Lower lobe of right lung (tissue), 2 donors: ENCODE measurements around the gene PDRG1. TPM values are rescaled to one million over a fixed set of nuclear protein-coding genes. Genes with fewer than 3 reads are reported as not detected.

Experiments used
- ATAC-seq, 2 donors: fragments of 200-7000 bp; cut with Tn5 transposase; one replicate each; pipeline ENCODE4 v1.9.1; 2020 to 2022; ENCODE audit warnings: mild to moderate bottlenecking in 2 of 2, moderate library complexity in 2 of 2
- DNase-seq: peaks from one replicate; pipeline ENCODE4 v3.0.0-alpha.2; 2020
- H3K27ac ChIP-seq: fragments of 200-600 bp; one replicate; pipeline ENCODE4 v1.8.0; 2022
- H3K27me3 ChIP-seq: fragments of 200-600 bp; one replicate; pipeline ENCODE4 v1.8.0; 2022; ENCODE audit warnings: low read depth
- H3K36me3 ChIP-seq: fragments of 200-600 bp; one replicate; pipeline ENCODE4 v1.8.0; 2022; ENCODE audit warnings: mild to moderate bottlenecking
- H3K4me1 ChIP-seq: fragments of 200-600 bp; one replicate; pipeline ENCODE4 v1.8.0; 2022
- H3K4me3 ChIP-seq: fragments of 200-600 bp; one replicate; pipeline ENCODE4 v1.8.0; 2022; ENCODE audit warnings: mild to moderate bottlenecking
- H3K9me3 ChIP-seq: fragments of 200-600 bp; one replicate; pipeline ENCODE4 v1.8.0; 2022
- intact Hi-C: fragments of 100-400 bp; cut with DNase I; formaldehyde crosslinking; loops from one replicate; pipeline ENCODE4 v1.11.0; 2022
- total RNA-seq: library from RNA; stranded (reverse); fragmentation: NEBNext Ultra II Directional; extraction: Animal tissue kit (Norgen Biotek cat#: 25700); gene quantifications from one replicate; pipeline ENCODE4 v1.2.1, GENCODE V29; 2021
- TF ChIP-seq, protein P1 (sequence below): fragments of 200-600 bp; IDR thresholded peaks from one replicate; pipeline ENCODE4 v1.8.0; 2022; ENCODE audit warnings: antibody characterized with exemption, mild to moderate bottlenecking
- donor health status: DM: no; HTN: yes; CAD: no; lungs with severe emphysema.

PDRG1 gene
- total RNA-seq, 1 donor from 2014 or later = 9.4 TPM

DNA sequence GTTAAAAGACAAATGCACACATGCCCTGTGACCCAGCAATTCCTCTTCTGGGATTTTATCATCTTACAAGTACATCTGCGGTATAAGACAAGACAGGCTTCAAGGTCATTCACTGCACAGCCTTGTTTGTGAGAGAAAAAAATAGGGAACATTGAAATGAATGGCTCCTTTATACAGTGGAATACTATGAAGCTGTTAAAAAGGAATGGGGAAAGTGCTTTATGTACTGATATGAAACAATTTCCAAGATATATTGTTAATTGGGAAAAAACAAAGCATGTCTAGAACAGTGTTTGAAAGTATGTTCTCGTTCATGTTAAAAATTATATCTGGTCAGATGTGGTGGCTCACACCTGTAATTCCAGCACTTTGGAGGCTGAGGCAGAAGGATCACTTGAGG is 25.4 kb downstream of the PDRG1 start:
- no peaks in the 10 kb centered on the region for H3K36me3 ChIP-seq
- TF ChIP-seq, protein P1, sequence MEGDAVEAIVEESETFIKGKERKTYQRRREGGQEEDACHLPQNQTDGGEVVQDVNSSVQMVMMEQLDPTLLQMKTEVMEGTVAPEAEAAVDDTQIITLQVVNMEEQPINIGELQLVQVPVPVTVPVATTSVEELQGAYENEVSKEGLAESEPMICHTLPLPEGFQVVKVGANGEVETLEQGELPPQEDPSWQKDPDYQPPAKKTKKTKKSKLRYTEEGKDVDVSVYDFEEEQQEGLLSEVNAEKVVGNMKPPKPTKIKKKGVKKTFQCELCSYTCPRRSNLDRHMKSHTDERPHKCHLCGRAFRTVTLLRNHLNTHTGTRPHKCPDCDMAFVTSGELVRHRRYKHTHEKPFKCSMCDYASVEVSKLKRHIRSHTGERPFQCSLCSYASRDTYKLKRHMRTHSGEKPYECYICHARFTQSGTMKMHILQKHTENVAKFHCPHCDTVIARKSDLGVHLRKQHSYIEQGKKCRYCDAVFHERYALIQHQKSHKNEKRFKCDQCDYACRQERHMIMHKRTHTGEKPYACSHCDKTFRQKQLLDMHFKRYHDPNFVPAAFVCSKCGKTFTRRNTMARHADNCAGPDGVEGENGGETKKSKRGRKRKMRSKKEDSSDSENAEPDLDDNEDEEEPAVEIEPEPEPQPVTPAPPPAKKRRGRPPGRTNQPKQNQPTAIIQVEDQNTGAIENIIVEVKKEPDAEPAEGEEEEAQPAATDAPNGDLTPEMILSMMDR = no peak
- no peak overlapping the region for H3K27ac ChIP-seq
- no peaks in the 10 kb centered on the region for H3K4me1 ChIP-seq
- DNase-seq (no peak), ATAC-seq (no peak)
- H3K27me3 ChIP-seq = no peaks in the 10 kb centered on the region
- intact Hi-C loops = no loop called here
- H3K9me3 ChIP-seq = no peaks in the 10 kb centered on the region
- no peak overlapping the region for H3K4me3 ChIP-seq

DNA sequence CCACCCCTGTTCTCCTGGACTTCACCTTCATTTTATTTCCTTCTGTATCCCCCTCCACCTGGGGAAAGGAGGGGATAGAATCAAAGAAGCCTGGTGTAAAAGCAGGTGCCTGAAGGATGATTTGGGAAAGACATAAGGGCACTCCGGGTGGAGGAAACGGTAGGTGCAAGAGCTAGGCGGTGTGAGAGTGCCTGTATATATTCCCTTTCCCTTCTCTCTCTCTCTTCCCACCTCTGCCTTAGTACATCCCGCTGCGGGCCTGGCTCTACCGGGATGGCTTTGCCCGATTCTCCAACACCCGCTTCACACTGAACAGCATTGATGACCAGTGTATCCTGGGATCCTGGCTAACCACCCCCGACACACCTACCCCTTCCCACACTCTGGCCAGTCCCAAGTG is 26.2 kb downstream of the PDRG1 start:
- Histone ChIP-seq H3K9me3 (no peaks in the 10 kb centered on the region), H3K4me3 (no peak overlapping the region), H3K36me3 (no peaks in the 10 kb centered on the region), H3K27me3 (no peaks in the 10 kb centered on the region), H3K27ac (no peak overlapping the region), H3K4me1 (no peaks in the 10 kb centered on the region)
- peak in 1 of 2 donors; percentile 9 for ATAC-seq
- TF ChIP-seq, protein P1 = no peak
- DNase-seq = no peak
- intact Hi-C loops = no loop called here

DNA sequence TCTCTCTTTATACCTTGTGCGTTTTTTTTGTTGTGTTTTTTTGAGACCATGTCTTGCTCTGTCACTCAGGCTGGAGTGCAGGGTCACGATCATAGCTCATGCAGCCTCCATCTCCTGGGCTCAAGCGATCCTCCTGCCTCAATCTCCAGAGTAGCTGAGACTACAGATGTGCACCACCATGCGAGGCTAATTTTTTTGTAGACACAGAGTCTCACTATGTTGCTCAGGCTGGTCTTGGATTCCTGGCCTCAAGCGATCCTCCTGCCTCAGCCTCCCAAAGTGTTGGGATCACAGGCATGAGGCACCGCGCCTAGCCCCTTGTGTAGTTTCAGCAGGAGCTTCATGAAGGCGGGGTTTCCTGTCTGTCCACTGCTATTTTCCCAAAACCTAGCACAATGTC is 27.3 kb downstream of the PDRG1 start:
- Histone ChIP-seq H3K9me3 (no peaks in the 10 kb centered on the region), H3K4me1 (no peaks in the 10 kb centered on the region), H3K27ac (no peak overlapping the region), H3K36me3 (no peaks in the 10 kb centered on the region), H3K27me3 (peaks cover 3% of the 10 kb centered on the region), H3K4me3 (no peak overlapping the region)
- no peak for ATAC-seq
- TF ChIP-seq, protein P1 = no peak
- no peak for DNase-seq
- intact Hi-C loops = no loop called here

DNA sequence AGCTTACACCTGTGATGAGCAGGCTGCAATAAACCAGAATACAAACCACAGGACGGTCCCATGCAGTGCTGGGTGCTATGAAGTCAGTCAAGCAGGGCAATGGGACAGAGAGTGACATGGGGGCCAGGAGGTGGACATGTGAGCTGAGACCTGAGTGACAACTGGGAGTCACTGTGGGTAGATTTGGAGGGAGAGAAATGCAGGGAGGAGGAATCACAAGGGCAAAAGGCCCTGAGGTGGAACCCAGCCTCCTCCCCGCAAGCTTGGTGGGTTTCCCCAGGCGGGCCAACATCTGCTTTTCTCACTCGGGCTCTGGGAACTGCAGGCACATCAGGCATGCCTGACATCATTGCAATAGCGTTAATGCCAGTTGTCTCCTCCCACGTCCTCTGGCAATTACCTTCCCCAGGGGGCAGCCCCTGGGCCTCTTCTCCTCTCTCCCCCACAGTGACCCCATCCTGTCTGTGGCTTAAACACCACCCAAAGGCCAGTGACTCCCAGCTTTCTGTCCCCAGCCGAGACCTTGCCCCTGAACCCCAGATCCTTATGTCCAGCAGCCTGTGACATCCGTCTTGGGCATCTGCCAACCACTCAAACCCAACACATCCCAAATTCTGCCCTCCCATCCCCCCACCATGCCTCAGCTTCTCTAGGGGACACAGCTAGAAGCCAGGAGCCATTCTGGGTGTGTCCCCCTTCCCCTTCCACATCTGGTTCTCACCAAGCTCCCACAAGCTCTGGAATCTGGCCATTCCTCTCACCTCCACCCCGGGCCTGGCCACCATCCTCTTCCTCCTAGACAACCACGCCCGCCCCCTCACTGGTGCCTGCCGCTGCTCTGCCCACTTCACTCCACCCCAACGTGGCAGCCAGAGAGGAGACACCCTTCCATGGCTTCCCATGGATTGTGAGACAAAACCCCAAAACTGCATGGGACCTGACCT is 28.2 kb downstream of the PDRG1 start:
- Histone ChIP-seq H3K36me3 (no peaks in the 10 kb centered on the region), H3K27ac (no peak overlapping the region), H3K4me3 (no peak overlapping the region), H3K4me1 (no peaks in the 10 kb centered on the region), H3K27me3 (peaks cover 10% of the 10 kb centered on the region), H3K9me3 (no peaks in the 10 kb centered on the region)
- TF ChIP-seq, protein P1 = no peak
- intact Hi-C loops = no loop called here
- DNase-seq (no peak), ATAC-seq (no peak)

DNA sequence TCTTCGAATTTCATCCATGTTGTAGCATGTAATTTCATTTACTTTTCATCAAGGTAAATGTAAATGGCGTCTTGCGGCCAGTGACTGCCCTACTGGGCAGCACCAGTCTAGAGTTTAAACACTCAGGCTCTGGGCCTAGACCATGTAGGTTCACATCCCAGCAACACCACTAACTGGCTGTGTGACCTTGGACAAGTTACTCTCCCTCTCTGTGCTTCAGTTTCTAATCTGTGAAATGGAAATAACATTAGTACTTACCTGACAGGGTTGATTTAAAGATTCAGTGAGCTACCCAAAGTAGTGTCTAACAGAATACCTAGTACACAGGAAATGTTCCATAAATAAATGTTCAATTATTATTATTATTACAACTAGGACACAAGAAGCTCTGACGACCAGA is 29.3 kb downstream of the PDRG1 start:
- Histone ChIP-seq H3K36me3 (no peaks in the 10 kb centered on the region), H3K4me3 (no peak overlapping the region), H3K27me3 (peaks cover 10% of the 10 kb centered on the region), H3K9me3 (no peaks in the 10 kb centered on the region), H3K27ac (no peak overlapping the region), H3K4me1 (no peaks in the 10 kb centered on the region)
- intact Hi-C loops = no loop called here
- TF ChIP-seq, protein P1 = no peak
- DNase-seq (no peak), ATAC-seq (no peak)
